AG09319 (cell line): ENCODE data around the gene RELA.

Source experiments
- DNase-seq: peaks from one replicate; pipeline ENCODE4 v3.0.0-alpha.2; 2010; ENCODE audit warnings: low read depth; ENCODE audit errors: extremely low read depth
- CTCF ChIP-seq: IDR thresholded peaks from 2 replicates; pipeline ENCODE4 v1.5.1; 2011; ENCODE audit warnings: low read depth, mild to moderate bottlenecking, inconsistent platforms, low read length, moderate library complexity

Gene RELA

DNA sequence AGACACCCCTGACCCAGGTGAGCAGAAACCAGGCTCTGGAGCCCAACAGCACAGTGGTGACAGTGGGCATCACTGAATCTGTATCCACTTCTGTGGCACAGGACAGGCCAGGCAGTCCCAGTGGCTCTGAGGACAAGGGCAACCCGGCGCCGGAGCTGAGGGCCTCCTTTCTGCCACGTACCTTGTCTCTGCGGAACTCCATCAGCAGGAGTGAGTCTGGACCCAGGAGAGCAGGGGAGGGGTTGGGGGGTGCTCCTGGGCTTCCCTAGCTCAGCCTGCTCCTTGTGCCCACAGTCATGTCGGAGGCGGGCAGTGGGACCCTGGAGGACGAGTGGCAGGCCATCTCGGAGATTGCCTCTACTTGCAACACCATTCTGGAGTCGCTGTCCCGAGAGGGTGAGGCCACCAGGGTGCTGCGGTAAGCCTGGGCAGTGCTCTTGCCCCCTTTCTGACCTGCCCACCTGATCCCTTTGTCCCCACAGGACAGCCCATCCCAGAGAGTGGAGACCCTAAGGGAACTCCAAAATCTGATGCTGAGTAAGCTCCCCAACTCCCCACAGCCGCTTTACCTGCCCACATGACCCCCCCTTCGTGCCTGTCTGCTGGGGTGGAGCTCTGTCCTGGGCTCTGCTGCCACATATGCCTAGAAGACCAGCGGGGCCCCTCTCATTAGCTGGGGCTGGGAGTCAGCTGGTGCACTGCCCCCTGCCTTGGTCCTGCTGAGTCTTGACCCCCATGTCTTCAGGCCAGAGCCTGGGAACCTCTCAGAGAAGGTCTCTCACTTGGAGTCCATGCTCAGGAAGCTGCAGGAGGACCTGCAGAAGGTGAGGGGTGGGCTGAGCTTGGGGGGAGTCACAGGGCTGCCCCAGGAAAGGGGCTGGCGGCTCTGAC lies 12.8 kb downstream of the RELA start:
- TF ChIP-seq CTCF: no peak
- DNase-seq: no peak

DNA sequence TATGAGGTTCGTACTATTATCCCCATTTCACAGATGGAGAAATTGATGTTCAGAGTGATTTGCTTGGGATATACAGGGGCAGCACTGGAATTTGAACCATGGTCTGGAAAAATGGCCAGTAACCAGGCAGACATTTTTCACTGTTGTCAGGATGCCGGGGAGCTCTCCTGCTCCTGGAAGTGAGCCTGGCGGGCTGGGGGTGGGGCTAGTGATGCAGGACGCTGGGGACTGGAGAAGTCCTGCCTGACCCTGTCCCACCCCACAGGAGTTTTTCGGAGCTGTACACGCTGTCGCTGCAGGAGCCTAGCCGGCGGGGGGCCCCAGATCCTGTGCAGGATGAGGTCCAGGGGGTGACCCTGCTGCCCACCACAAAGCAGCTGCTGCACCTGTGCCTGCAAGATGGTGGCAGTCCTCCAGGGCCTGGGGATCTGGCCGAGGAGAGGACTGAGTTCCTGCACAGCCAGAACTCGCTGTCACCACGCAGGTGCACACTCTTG lies 13.7 kb downstream of the RELA start:
- no peak for TF ChIP-seq CTCF
- no peak for DNase-seq

- DNase-seq: no peak
- TF ChIP-seq CTCF: no peak
Observed at GRCh38 chr11:65646958-65647701, 15.6 kb downstream of the RELA start.

GRCh38 chr11:65646288-65646957 lies 16.3 kb downstream of the RELA start:
- TF ChIP-seq CTCF: no peak
- DNase-seq: no peak

DNA sequence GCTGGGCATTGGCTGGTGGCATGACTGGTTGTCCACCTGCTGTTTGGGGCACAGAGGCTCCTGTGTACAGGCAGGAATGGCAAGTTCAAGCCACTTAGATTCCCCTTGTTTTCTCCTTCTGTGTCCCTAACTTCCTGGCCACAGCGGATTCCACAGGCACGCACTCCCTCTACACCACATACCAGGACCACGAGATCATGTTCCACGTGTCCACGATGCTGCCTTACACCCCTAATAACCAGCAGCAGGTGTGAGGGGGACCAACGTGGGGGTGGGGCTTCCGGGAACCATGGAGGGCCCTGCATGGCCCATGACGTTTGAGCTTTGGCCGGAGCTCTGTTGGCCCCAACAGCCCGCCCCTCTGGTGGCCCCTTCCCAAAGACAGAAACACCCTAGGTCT lies 17.0 kb downstream of the RELA start:
- no peak for TF ChIP-seq CTCF
- DNase-seq: no peak

DNA sequence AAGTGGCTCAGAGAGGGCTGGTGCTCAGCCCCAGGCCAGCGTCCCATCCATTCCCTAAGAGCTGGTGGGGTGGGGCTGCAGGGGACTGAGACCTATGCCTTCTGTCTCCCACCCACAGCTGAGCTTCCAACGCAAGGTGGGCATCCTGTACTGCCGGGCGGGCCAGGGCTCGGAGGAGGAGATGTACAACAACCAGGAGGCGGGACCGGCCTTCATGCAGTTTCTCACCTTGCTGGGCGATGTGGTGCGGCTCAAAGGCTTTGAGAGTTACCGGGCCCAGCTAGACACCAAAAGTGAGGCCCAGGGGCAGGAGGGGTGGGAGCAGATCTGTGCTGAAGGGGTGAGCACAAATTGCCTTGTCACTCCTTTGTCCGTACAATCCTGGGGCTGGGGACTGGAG lies 17.9 kb downstream of the RELA start:
- TF ChIP-seq CTCF: no peak
- no peak for DNase-seq
